GM18507 (cell line): ENCODE data around the gene CCDC138.

Experiments
- DNase-seq: peaks from one replicate; pipeline ENCODE4 v3.0.0; 2011; ENCODE audit warnings: low read depth; ENCODE audit not compliant: insufficient read length; ENCODE audit errors: extremely low spot score
- FAIRE-seq: peaks from 2 replicates; lab custom pipeline; 2011; peaks lifted over from hg19 to GRCh38; lab: Jason Lieb, UNC

The CCDC138 gene

GRCh38 chr2:108911807-108912628 lies 125.4 kb downstream of the CCDC138 start:
- FAIRE-seq (no peak), DNase-seq (no peak)

DNA sequence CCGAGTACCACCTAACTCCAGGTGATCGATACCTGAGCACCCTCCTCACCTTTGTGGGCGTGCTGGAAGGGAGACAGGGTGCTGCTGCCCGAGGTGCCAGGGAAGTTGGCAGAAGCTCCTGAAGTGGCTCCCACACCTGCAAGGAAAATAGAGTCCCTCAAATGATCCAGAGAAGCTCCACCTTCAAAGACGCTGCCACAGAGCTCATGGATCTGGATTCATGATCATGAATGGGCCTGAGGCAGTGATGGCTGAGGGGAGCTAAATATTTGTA lies 126.0 kb downstream of the CCDC138 start:
- DNase-seq (no peak), FAIRE-seq (no peak)

GRCh38 chr2:108916122-108916795 lies 129.7 kb downstream of the CCDC138 start:
- DNase-seq = no peak
- no peak for FAIRE-seq

DNA sequence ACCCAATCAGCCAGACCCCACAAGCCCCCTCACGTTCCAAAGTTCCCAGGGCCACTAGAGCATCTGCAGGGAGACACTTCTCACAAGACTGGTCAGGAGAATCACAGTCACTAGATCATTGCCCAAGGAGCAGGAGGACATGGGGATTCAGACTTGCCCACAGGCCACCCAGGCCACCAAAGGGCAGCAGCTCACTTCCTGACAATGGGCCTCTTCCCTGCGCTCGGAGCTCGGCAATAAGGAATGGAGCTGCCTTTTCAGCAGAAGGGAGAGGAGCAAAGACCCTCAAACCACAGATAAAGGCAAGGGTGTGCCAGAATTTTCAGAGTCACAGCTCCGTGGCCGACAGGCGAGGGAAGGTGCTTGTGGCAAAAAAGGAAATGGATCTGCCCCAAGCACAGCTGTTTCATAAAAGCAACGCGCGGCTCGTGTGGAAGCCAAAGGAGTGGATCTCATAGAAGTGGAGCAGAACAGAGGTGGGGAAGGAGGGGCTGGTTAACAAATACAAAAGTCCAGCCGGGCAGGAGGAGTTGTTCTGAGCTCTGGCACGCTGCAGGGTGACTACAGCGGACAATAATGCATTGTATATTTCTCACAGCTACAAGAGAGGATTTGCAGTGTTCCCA lies 130.3 kb downstream of the CCDC138 start:
- DNase-seq = no peak
- FAIRE-seq = no peak

DNA sequence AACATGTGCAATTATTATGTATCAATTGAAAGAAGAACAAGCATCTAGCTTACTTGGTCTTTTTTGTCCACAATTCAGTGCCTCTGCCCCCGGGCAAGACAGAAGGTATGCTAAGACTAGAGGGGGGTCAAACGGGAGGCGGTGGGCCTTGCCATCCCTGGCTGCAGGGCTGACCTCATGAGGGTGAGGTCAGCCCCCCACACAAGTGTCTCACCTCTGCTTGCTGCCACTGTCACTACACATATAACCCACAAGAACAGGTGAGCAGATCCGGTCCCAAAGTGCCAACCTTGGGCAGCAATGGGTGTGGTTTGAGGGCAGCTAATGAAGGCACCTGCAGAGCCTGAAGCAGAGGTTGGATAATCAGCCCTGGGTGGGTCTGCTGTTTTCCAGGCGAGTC lies 131.0 kb downstream of the CCDC138 start:
- no peak for FAIRE-seq

DNA sequence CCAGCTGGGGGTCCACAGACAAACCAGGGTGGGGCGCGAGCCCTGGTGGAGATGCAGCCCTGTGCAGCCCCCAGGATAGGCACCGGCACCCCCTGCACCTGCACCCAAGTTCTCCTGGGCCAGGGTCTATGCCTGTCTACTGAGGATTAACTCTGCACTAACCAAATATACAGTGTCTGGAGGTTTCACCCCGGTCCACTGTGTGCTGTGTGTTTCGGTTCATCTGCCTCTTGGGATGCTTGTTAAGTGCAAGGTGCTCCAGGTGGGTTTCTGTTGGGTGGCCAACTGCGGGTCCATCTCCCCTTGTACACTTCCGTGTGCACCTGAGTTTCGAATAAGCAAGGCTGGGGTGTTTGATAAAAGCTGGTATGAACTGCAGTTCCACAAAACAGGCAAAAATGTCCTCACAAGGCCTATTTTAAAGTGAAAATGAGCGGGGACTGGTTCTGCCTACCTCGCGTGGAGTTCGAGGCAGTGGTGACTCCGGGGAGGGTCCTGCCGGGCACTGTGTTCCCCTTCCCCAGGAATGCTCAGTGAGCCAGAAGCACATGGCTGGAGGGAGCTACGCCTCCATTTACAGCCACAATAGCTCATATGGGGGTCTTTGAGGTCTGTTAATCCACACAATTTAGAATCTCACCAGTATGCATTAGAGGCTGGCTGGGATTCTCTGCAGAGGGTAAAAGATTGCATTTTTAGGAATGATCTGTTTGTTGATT lies 131.7 kb downstream of the CCDC138 start:
- FAIRE-seq (no peak), DNase-seq (no peak)

More for the DNA sequence above, 131.0 kb downstream of the CCDC138 start:
- DNase-seq = no peak

GRCh38 chr2:108918941-108919341 lies 132.4 kb downstream of the CCDC138 start:
- no peak for FAIRE-seq
- no peak for DNase-seq

- DNase-seq (no peak), FAIRE-seq (no peak)
Measured at GRCh38 chr2:108919571-108920373, 133.2 kb downstream of the CCDC138 start.

- no peak for FAIRE-seq
- no peak for DNase-seq
Measured at GRCh38 chr2:108920686-108921085, 134.1 kb downstream of the CCDC138 start.

DNA sequence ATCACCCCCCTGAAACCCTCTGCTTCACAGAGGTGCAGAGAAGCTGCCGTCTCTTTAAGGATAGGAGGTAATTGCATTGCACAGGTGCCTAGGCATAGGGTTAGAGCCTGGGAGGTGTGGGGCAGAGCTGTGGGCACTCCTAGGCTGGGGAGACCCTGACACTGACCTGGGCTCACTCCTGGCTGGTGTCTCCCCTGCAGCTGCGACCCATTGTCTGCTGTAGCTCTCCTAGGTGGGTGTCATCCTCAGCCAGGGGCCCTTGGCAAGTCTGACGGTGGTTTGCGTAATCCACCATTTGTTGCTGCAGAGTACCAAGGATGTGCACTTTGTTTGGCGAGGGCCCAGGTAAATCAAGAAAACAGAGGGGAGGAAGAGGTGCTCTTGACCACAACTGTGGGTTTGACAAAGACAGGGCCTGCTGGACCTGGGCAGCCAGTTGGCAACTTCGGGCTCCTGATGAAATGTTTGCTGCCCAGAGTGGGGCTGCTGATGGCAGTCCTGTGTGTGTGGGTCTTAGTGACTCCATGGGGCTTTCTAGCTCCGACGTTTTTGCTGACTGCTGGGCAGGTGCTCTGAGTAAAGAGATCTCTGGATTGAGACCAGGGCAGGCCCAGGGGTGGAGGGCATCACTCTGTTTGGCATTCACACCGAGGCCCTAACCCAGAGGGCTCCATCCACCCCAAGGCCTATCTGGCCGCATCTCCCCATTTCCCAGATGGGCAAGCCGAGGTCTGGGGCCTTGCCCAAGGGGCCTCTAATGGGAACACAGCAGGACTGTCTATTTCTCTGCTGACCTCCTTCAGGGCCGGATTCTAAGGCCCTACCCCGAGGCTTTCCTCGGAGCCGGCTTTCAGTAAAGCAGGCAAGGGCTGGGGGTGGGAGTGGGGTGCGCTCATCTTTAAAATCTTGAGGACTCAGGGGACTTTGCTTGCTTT lies 134.8 kb downstream of the CCDC138 start:
- FAIRE-seq (no peak), DNase-seq (no peak)

- FAIRE-seq (no peak), DNase-seq (no peak)
Measured at GRCh38 chr2:108922141-108922915, 135.8 kb downstream of the CCDC138 start.

- FAIRE-seq (no peak), DNase-seq (no peak)
Measured at GRCh38 chr2:108923019-108923700, 136.6 kb downstream of the CCDC138 start.

- no peak for FAIRE-seq
Measured at GRCh38 chr2:108923736-108924579, 137.4 kb downstream of the CCDC138 start.

GRCh38 chr2:108924580-108925251 lies 138.1 kb downstream of the CCDC138 start:
- FAIRE-seq (no peak), DNase-seq (no peak)

More at GRCh38 chr2:108923736-108924579, 137.4 kb downstream of the CCDC138 start:
- no peak for DNase-seq

GRCh38 chr2:108925286-108925685 lies 138.7 kb downstream of the CCDC138 start:
- no peak for DNase-seq
- no peak for FAIRE-seq

GRCh38 chr2:108925735-108926134 lies 139.2 kb downstream of the CCDC138 start:
- DNase-seq = no peak
- no peak for FAIRE-seq
